ENCODE measurements around the gene AQP12A. TPM values are rescaled to one million over a fixed set of nuclear protein-coding genes. Genes with fewer than 3 reads are reported as not detected.
"Not testable (repeated sequence)": the region's sequence is repeated elsewhere in the genome, so short reads cannot be mapped to it uniquely, and the experiment has no call there.

The AQP12A gene
- polyA plus RNA-seq, 1 donor, result 0.76 TPM

DNA sequence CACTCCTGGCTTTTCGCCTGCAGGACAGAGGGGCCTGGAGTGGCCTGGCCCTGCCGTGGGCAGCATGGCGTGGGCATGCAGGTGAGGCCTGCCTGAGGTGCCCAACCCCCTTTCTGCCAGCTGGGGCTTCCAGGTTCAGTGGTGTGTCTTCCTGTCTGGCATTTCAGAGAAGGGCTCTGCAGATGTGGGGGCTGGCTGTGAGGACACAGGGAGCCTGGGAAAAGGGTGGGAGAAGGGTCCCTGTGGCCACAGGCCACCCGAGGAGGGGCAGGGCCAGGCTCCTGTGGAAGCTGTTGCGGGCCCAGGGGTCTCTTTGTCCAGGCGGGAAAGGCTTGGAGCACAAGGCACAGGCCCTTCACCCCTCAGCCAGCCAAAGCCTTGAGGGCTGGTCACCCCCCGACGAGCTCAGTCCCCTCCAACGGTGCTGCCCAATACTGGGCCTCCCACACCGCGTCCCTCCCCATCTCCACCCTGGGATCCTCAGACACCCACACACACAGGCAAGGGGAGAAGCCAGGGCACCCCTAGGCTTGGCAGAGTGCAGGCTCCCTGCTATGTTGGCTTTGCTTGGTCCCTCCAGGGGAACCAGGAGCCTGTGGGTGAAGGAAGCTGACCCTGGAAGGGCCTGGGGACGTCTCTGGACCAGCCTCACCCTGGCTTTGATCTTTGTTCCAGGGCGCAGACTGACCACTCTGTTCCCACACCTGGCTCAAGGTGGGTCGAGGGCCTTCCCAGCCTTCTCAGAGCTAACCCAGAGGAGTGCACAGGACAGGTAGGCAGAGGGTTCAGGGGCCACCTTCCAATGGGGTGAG, 3.7 kb upstream of the AQP12A start:
- no peak for DNase-seq (ENCODE audit: low read depth)

GRCh38 chr2:240688553-240688919, 3.1 kb upstream of the AQP12A start:
- DNase-seq (ENCODE audit: low read depth), result no peak

GRCh38 chr2:240689975-240690374, 1.7 kb upstream of the AQP12A start:
- DNase-seq (ENCODE audit: low read depth), result no peak

- not testable (repeated sequence) for DNase-seq (ENCODE audit: low read depth)
Measured at GRCh38 chr2:240690421-240691074, 1.1 kb upstream of the AQP12A start.

GRCh38 chr2:240691075-240691427, 615 bp upstream of the AQP12A start:
- not testable (repeated sequence) for DNase-seq (ENCODE audit: low read depth)

DNA sequence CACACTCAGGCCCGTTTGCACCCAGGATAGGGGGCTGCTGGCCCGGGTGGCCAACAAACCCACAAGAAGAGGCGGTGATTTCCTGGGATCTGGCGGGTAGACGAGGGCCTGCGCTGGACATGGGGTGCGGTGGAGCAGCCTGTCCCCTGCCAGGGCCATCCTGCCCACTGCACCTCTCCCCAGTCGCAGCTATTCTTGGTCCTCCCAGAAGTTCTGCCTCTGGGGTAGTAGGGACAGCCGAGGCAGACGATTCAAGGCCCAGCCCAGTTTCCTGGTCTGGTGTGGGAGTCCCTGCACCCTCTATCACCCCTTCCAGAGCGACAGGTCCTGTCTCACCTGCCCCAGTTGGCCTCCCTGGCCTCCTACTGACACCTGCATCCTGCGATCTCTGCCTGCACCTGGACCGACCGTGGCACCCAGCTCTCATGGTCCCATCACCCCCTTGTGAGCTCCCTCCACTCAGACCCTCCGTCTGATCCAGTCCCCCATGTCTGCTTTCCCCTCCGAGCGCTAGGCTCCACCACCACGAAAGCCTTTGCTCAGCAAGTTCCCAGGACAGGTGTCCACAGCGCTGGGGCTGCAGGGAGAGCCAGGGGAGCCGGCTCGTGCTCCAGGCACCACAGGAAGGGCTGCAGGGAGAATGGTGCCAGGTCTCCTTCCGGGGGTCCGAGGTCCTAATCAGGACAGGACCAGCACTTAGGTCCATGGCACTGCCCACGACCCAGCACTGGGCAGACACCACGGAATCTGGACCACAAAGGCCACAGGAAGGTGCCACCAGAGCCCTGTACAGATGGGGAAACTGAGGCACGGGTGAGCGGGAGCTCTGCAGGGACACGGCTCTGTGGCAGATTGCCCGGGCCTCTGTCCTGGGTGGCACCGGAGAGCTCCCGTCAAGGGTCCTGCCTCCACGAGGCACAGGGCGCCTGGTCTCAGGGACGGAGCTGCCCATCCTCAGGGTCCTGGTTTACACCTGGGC, 1.2 kb downstream of the AQP12A start:
- DNase-seq (ENCODE audit: low read depth), result not testable (repeated sequence)

DNA sequence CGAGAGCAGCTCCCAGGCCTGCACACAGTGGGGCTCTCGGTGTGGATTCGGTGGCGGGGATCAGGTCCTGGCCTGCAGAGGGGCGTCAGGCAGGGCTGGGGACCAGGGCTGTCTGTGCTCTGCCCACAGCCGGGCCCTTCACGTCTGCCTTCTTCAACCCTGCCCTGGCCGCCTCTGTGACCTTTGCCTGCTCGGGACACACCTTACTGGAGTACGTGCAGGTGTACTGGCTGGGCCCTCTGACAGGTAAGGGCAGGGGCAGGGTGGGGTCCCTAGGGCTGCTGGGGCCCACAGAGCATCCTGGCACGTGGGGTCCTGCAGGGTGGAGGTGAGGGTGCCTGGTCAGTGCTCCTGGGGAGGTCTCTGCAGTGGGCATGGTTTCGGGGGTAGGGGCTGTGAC, 2.6 kb downstream of the AQP12A start:
- DNase-seq (ENCODE audit: low read depth), result not testable (repeated sequence)

DNA sequence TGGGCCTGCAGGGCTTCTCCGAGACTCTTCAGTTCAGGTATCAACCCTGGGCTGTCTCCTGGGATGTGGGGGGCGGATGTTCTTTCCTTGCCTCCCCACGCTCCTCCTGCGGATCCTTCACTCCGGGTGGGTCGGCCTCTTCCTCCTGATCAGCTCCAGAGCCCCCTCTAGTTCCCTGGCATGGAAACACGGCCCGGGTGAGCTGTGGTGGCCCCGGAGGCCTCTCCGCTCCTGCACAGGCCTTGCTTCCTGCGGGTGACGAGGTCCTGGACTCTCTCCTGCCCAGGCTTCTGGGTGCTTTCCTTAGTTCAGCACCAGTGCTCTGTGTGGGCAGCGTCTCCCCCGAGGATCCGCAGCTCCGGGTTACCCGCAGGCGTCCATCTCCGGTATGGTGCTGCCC, 3.9 kb downstream of the AQP12A start:
- not testable (repeated sequence) for DNase-seq (ENCODE audit: low read depth)

DNA sequence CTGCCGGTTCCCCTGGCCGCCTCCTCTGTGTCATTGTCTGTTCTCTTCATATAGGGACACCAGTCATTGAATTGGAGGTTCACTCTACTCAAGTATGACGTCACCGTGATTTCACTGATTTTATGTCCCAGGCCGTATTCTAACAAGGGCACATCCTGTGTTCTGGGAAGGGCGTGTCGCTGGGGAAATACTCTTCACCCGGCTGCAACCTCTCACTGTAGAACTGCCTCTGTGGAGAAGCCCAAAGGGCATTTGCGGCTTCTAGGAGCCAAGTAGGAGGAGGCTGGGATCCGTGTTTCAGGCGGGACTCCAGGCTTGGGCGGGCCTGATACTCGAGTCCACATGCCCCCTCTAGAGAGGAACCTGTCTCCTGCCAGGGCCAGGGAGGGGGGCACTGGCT, 4.8 kb downstream of the AQP12A start:
- not testable (repeated sequence) for DNase-seq (ENCODE audit: low read depth)

GRCh38 chr2:240698852-240699561, 7.3 kb downstream of the AQP12A start:
- DNase-seq (ENCODE audit: low read depth), result not testable (repeated sequence)

DNA sequence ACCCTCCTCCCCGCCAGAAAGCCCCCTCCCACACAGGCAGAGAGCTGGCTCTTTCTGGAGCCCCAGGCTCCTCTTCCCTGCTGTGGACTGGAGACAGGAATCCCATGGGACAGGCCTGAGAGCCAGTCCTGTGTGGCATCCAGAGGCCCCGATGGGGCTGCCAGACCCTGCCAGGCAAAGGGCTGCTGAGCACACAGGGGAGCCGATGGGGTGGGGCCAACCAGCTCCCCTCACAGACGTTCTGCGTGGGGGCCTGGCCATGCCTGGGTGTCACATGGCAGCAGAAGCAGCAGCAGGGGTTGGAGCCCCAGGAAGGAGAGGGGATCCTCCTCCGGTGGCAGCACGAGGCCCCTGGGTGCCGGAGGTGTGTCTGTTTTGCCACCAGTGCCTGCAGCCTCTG, 8.2 kb downstream of the AQP12A start:
- not testable (repeated sequence) for DNase-seq (ENCODE audit: low read depth)

DNA sequence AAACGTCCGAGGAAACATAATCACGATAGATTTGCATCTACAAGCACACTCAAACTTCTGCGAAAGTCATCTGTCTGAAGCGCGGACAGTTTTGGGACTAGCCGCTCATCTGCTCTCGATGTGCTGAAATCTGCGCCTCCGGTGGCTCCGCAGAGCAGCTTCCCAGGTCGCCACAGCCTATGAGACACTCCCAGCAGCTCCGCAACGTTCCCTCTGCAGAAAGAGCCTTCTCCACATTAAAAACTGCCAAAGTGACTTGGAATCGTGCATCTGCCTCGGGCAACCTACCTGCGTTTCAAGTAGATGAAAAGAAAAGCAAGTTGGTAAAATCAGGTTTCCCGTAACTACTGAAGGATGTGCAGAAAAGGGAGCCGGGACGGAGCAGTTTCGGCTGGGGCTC, 8.9 kb downstream of the AQP12A start:
- DNase-seq (ENCODE audit: low read depth), result not testable (repeated sequence)

DNA sequence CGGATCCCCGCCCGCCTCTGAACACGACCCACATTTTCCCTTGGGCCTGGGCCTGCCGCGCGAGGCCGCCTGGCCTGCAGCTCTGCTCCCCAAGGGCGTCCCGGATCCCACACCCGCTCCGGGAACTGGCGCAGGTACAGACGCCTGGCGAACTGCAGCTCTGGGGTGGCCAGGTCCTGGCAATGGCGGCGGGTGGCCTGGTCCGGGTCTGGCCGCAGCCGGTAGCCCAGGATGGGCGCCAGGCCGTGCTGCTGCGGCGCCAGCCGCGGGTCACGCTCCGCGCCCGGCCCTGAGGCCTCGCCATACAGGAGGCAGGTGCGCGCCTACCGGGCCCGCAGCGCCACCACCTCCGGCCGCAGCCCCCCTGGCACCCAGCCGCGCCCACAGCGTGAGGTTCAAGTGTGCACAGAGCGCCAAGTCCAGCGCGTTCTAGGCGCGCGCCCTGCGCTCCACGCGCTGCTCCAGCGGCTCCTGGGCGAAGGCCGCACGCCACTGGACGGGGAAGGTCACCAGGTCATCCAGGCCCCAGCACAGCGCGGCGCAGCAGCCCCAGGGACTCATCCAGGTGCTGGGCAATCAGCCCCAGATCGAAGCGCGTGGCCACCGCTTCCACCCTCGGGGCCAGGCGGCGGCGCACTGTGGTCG, 9.5 kb downstream of the AQP12A start:
- no peak for DNase-seq (ENCODE audit: low read depth)

- no peak for DNase-seq (ENCODE audit: low read depth)
Measured at GRCh38 chr2:240701736-240702639, 10.3 kb downstream of the AQP12A start.

- DNase-seq (ENCODE audit: low read depth), result no peak
Measured at GRCh38 chr2:240702640-240703011, 11.0 kb downstream of the AQP12A start.

DNA sequence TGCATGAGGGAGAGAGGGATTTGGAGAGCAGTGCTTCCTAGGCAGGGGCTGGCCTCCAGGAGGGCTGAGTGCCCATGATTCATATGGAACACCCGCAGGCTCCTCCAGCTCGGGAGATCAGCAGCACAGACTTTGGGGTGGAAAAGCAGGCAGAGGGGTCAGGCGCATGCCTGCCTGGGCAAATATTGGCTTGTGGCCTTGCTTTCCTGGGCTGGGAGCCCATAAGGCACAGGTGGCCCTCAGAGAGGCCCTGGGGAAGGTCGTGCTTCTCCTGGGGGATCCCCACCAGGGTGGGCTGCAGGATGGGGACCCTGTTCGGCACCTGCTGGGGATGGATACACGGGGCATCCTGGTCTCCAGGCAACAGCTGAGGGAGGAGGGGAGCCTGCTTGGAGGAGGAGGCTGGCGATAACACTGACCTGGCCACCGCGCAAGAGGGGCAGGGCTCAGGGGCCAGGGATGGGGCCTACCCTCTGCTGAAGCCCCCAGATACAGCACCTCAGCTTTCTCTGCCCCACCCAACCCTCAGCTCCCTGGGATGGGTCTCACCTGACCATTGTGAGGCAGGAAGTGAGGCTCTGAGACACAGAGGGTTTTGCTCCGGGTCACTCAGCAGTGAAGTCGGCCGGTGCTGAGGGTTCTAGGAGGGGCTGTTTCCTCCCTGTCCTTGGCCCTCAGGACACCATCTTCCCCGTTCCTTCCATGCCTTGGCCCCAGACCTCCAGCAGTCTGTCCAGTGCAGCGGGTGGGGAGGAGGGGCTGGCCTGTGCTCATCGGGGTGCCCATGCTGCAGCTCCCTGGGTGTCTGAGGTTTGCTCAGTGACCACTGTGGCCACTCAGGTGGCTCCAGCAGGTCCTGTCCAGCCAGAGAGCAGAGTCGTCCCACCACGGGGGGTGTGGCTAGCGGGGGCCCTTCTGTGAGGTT, 12.0 kb downstream of the AQP12A start:
- DNase-seq (ENCODE audit: low read depth), result no peak

- DNase-seq (ENCODE audit: low read depth), result no peak
Measured at GRCh38 chr2:240704651-240705050, 13.0 kb downstream of the AQP12A start.

GRCh38 chr2:240705204-240705791, 13.6 kb downstream of the AQP12A start:
- no peak for DNase-seq (ENCODE audit: low read depth)

All from forelimb muscle (tissue), 1 donor.